Measurements from ENCODE around the gene ADAMTS10. TPM values are rescaled to one million over a fixed set of nuclear protein-coding genes. Genes with fewer than 3 reads are reported as not detected.
"Not testable (repeated sequence)": the region's sequence is repeated elsewhere in the genome, so short reads cannot be mapped to it uniquely, and the experiment has no call there.

The ADAMTS10 gene
- total RNA-seq, 1 donor from 2014 or later = 5.0 TPM

- TF ChIP-seq CTCF (IDR thresholded peaks at IDR 0.05; ENCODE audit: insufficient read depth, low read length, poor library complexity, severe bottlenecking) = no peak
- H3K27me3 ChIP-seq (ENCODE audit: control insufficient read depth, insufficient read depth, low read length) = no peaks in the 10 kb centered on the region
- no peak overlapping the region for H3K4me3 ChIP-seq (ENCODE audit: low read depth, low read length)
- H3K36me3 ChIP-seq (ENCODE audit: control insufficient read depth, insufficient read depth, low read length) = no peaks in the 10 kb centered on the region
- DNase-seq (ENCODE audit: low read depth) = no peak
Observed at GRCh38 chr19:8640402-8641004, 30.0 kb upstream of the ADAMTS10 start.

GRCh38 chr19:8639821-8640401 lies 29.4 kb upstream of the ADAMTS10 start:
- H3K4me3 ChIP-seq (ENCODE audit: low read depth, low read length) = no peak overlapping the region
- H3K36me3 ChIP-seq (ENCODE audit: control insufficient read depth, insufficient read depth, low read length) = no peaks in the 10 kb centered on the region
- no peak for DNase-seq (ENCODE audit: low read depth)
- H3K27me3 ChIP-seq (ENCODE audit: control insufficient read depth, insufficient read depth, low read length) = no peaks in the 10 kb centered on the region
- no peak for TF ChIP-seq CTCF (IDR thresholded peaks at IDR 0.05; ENCODE audit: insufficient read depth, low read length, poor library complexity, severe bottlenecking)

GRCh38 chr19:8638078-8638619 lies 27.6 kb upstream of the ADAMTS10 start:
- H3K27me3 ChIP-seq (ENCODE audit: control insufficient read depth, insufficient read depth, low read length) = no peaks in the 10 kb centered on the region
- no peak for DNase-seq (ENCODE audit: low read depth)
- no peak overlapping the region for H3K4me3 ChIP-seq (ENCODE audit: low read depth, low read length)
- no peak for TF ChIP-seq CTCF (IDR thresholded peaks at IDR 0.05; ENCODE audit: insufficient read depth, low read length, poor library complexity, severe bottlenecking)
- no peaks in the 10 kb centered on the region for H3K36me3 ChIP-seq (ENCODE audit: control insufficient read depth, insufficient read depth, low read length)

GRCh38 chr19:8637070-8637469 lies 26.6 kb upstream of the ADAMTS10 start:
- not testable (repeated sequence) for DNase-seq (ENCODE audit: low read depth); H3K27me3 ChIP-seq (ENCODE audit: control insufficient read depth, insufficient read depth, low read length); H3K36me3 ChIP-seq (ENCODE audit: control insufficient read depth, insufficient read depth, low read length); H3K4me3 ChIP-seq (ENCODE audit: low read depth, low read length)

DNA sequence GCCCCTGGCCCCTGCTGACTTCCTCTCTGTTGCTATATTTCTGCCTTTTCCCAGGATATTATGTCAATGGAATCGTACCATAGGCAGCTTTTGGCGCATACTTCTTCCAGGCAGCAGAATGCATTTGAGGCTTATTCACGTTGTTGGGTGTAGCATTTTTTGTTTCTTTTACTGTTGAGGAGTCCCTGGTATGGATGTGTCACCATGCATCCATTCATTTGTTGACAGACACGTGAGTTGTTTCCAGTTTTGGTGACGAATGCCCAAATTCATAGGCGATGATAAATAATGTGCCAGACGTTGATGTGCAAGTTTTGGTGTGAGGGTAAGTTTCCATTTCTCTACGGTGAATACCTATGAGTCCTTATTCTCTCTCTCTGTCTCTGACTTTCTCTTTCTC lies 24.9 kb upstream of the ADAMTS10 start:
- H3K4me3 ChIP-seq (ENCODE audit: low read depth, low read length) = no peak overlapping the region
- no peak for TF ChIP-seq CTCF (IDR thresholded peaks at IDR 0.05; ENCODE audit: insufficient read depth, low read length, poor library complexity, severe bottlenecking)
- DNase-seq (ENCODE audit: low read depth) = no peak
- no peaks in the 10 kb centered on the region for H3K36me3 ChIP-seq (ENCODE audit: control insufficient read depth, insufficient read depth, low read length)
- no peaks in the 10 kb centered on the region for H3K27me3 ChIP-seq (ENCODE audit: control insufficient read depth, insufficient read depth, low read length)

DNA sequence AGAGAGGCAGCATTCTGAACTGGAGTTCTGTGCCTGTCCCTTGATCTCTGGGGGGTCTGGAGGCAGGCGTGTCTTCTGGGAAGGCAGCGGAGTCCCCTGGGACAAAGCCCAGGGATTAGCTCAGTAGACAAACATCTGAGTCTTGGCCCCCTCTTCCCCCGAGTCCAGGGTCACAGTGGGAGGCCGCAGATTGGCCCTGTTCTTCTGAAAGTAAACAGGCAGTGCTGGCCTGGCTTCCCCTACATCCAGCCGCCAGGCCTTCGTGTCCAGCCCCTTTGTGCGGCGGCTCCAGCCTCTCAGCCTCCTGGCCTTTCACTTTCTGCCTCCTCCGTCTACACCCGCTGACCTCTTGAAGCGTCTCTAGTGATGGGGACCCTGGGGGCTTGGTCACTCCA lies 20.9 kb upstream of the ADAMTS10 start:
- no peak for DNase-seq (ENCODE audit: low read depth)
- no peak for TF ChIP-seq CTCF (IDR thresholded peaks at IDR 0.05; ENCODE audit: insufficient read depth, low read length, poor library complexity, severe bottlenecking)
- H3K27me3 ChIP-seq (ENCODE audit: control insufficient read depth, insufficient read depth, low read length) = no peaks in the 10 kb centered on the region
- no peaks in the 10 kb centered on the region for H3K36me3 ChIP-seq (ENCODE audit: control insufficient read depth, insufficient read depth, low read length)
- no peak overlapping the region for H3K4me3 ChIP-seq (ENCODE audit: low read depth, low read length)

Data from kidney epithelial cell (primary cell).